ENCODE data around the gene KCNC1.

The KCNC1 gene

DNA sequence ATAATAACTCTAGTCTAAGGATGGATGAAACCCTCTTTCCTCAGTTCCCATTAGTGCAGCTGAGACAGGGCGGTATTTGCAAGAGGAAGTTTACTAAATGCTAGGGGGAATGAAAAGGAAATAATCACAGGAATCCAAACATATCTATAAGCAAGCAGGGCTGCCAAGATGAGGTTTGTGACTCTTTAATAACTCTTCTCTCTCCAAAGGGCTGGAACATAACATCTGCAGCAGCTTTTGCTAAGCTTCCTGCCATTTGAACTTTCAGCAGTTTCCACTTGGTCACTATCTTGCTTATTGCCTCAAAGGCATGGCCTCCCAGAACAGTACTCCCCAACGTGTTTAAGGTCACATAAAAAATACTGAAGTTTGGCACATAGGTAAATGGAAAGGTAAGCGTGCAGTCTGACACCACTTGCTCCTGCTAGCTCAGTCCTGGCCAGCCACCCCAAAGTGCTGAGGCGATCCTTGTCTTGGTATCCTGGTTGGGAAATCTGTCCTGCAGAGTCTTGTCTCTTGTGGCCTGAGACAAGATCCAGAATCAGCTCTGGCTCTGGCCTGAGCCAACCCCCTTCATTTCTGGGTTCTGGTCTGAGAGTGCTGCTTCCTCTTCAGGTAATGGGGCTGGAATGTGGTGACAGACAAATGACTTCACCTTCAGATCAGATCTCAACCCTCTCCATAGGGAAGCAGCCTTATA, 81.8 kb downstream of the KCNC1 start:
- DNase-seq (ENCODE audit: low read depth in 2 of 2), result no peak

DNA sequence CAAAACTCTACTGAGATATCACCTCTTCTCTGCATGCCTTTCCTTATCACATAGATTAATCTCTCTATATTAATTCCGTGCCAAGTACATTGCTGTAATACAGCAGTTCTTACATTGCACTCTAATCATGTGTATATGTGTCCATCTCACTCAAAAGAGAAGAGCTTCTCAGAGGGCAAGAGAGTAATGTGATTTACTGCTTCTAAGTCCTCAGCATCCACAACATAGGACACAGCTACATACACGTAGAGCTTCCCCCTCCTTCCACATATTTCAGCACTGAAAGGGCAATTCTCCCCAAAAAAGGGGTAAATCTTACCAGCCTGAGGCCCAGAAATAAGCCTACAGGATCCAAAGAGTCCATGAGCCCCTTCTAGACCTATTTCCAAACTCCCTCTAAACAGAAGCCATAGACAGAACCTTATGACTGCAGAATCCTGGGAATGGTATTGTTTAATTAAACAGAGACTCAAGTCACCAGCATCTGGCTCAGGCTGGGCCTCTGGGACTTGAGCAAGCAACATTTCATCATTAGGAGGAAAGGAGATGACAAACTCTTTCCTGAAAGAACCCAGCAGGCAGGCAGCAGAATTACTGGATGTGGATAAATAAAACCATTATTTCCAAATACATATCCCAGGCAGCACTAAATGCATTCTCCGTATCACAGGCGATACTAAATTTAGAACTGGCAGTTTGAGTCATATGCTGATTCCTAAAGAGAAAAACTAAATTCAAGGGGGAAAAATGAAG, 87.2 kb downstream of the KCNC1 start:
- no peak for DNase-seq (ENCODE audit: low read depth in 2 of 2)

GRCh38 chr11:17822401-17822781, 87.8 kb downstream of the KCNC1 start:
- DNase-seq (ENCODE audit: low read depth in 2 of 2), result no peak

GRCh38 chr11:17827006-17827405, 92.4 kb downstream of the KCNC1 start:
- DNase-seq (ENCODE audit: low read depth in 2 of 2), result no peak

DNA sequence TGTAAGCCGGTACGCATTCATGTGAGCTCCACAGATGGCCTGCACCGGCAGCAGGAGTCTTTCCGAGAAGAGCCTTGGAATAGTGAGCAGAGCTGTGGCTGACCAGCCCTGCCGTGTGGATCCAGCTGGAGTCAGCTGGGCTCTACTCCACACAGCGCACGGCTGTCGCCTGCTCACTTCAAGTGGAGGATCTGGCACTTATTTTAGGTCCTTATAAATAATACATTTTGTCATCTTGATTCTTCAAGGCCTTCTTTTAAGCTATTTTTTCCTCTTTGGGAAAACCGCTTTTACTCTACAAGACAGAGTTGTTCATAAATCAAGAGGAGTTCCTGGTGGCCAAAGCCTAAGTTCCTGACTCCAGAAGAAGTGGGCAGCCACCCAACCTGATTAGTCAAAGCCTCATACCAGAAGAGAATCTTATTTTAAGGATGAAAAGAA, 93.8 kb downstream of the KCNC1 start:
- no peak for DNase-seq (ENCODE audit: low read depth in 2 of 2)

DNA sequence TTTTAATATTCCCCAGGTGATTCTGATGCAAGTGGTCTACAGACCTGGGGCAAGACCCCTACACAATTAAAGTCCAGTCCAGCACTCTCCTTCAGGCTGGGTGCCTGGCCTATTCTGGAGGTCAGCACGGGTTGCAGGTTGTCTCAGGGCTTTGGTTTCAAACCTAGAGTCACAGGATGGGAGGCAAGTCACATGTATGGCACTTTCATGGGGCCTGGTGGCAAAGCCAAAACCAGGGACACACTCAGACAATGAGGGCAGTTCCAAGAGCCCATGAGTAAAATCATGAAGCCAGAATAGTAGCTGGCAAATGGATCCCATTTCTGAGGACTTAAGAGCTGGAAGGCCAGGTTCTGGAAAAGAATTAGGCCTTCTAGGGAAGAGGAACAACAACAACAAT, 96.6 kb downstream of the KCNC1 start:
- DNase-seq (ENCODE audit: low read depth in 2 of 2), result no peak

- no peak for DNase-seq (ENCODE audit: low read depth in 2 of 2)
Observed at GRCh38 chr11:17831883-17832282, 97.3 kb downstream of the KCNC1 start.
